ENCODE measurements around the gene KRT86.

DNA sequence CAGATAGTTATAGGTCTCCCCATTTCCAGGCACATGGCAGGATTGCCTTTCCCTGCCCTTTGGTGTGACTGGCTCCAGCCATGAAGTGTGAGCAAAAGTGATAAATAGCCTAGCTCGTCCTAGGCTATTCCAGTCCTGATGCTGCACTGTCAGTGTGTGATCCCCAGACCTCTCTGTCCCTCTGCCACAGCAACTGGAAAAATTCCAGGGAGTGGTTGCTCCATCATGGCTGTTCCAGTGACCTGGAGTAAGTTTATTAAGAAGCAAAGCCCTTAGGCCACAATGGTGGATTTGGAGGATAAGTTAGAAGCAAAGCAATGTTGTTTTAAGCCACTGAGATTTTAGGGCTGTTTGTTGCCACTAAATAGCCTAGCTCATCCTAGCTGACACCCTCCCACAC lies 56.6 kb downstream of the KRT86 start:
- TF ChIP-seq POLR2A (IDR thresholded peaks at IDR 0.05) (no peak), POLR2AphosphoS5 (IDR thresholded peaks at IDR 0.05) (no peak), EP300 (IDR thresholded peaks at IDR 0.05) (no peak)
- TF ChIP-seq, protein P1, sequence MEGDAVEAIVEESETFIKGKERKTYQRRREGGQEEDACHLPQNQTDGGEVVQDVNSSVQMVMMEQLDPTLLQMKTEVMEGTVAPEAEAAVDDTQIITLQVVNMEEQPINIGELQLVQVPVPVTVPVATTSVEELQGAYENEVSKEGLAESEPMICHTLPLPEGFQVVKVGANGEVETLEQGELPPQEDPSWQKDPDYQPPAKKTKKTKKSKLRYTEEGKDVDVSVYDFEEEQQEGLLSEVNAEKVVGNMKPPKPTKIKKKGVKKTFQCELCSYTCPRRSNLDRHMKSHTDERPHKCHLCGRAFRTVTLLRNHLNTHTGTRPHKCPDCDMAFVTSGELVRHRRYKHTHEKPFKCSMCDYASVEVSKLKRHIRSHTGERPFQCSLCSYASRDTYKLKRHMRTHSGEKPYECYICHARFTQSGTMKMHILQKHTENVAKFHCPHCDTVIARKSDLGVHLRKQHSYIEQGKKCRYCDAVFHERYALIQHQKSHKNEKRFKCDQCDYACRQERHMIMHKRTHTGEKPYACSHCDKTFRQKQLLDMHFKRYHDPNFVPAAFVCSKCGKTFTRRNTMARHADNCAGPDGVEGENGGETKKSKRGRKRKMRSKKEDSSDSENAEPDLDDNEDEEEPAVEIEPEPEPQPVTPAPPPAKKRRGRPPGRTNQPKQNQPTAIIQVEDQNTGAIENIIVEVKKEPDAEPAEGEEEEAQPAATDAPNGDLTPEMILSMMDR (IDR thresholded peaks at IDR 0.05), result no peak

All from gastroesophageal sphincter (tissue), 3 donors.